HepG2 (cell line): Measurements from ENCODE around the gene RTBDN. TPM values are rescaled to one million over a fixed set of nuclear protein-coding genes. Genes with fewer than 3 reads are reported as not detected.

ENCODE experiments used
- CREB1 ChIP-seq, 2 experiments: fragments of 450-650 bp in 1 of 2; IDR thresholded peaks; 2 replicates each; pipeline ENCODE4 v1.6.1; 2016 to 2017; ENCODE audit warnings: control low read depth in 1 of 2, mild to moderate bottlenecking in 1 of 2, missing compliant biosample characterization in 1 of 2, missing genetic modification characterization in 1 of 2
- ETV5 ChIP-seq: IDR thresholded peaks from 2 replicates; pipeline ENCODE4 v1.6.1; 2018; ENCODE audit warnings: missing biosample characterization, missing genetic modification reagents, inconsistent platforms, borderline replicate concordance
- MEIS1 ChIP-seq: sonication (generic); formaldehyde crosslinking; IDR thresholded peaks from 2 replicates; pipeline ENCODE4 v1.9.0; 2021; ENCODE audit warnings: mild to moderate bottlenecking, missing genetic modification reagents, moderate library complexity, borderline replicate concordance
- RBAK ChIP-seq: sonication (generic); formaldehyde crosslinking; IDR thresholded peaks from 2 replicates; pipeline ENCODE4 v1.5.1; 2020; ENCODE audit warnings: mild to moderate bottlenecking, missing genetic modification reagents
- SAP130 ChIP-seq: IDR thresholded peaks from 2 replicates; pipeline ENCODE4 v1.6.1; 2016; ENCODE audit warnings: low read depth
- SIX1 ChIP-seq: sonication (generic); formaldehyde crosslinking; IDR thresholded peaks from 2 replicates; pipeline ENCODE4 v1.4.0; 2020; ENCODE audit warnings: missing genetic modification reagents, borderline replicate concordance
- ZBTB21 ChIP-seq: sonication (generic); formaldehyde crosslinking; IDR thresholded peaks from 2 replicates; pipeline ENCODE4 v1.4.0; 2020; ENCODE audit warnings: missing genetic modification reagents
- ZC3H13 ChIP-seq: sonication (generic); formaldehyde crosslinking; IDR thresholded peaks from 2 replicates; pipeline ENCODE4 v1.8.1; 2023; ENCODE audit warnings: mild to moderate bottlenecking, missing genetic modification reagents, moderate library complexity
- ZMYM3 ChIP-seq: sonication (generic); formaldehyde crosslinking; IDR thresholded peaks from 2 replicates; pipeline ENCODE4 v1.5.1; 2020; ENCODE audit warnings: mild to moderate bottlenecking, missing genetic modification reagents
- ZNF160 ChIP-seq: sonication (generic); formaldehyde crosslinking; IDR thresholded peaks from 2 replicates; pipeline ENCODE4 v1.8.0; 2022; ENCODE audit warnings: mild to moderate bottlenecking, inconsistent platforms, missing genetic modification reagents
- ZNF556 ChIP-seq: sonication (generic); formaldehyde crosslinking; IDR thresholded peaks from 2 replicates; pipeline ENCODE4 v1.4.0; 2020; ENCODE audit warnings: mild to moderate bottlenecking, missing genetic modification reagents, borderline replicate concordance
- ZNF652 ChIP-seq: IDR thresholded peaks from 2 replicates; pipeline ENCODE4 v1.6.1; 2016; ENCODE audit warnings: low read depth, borderline replicate concordance
- ZSCAN9 ChIP-seq: IDR thresholded peaks from 2 replicates; pipeline ENCODE4 v1.6.1; 2016; ENCODE audit warnings: borderline replicate concordance
- polyA plus RNA-seq, 8 experiments: library from polyadenylated mRNA; depleted of rRNA in 3 of 8; stranded (reverse) in 7 of 8; unstranded in 1 of 8; fragments of >200 nt; fragmentation: Illumina TruSeq in 4 of 8; extraction: Trizol in 4 of 8; gene quantifications; 2 replicates each; pipeline versions ENCODE4 v1.2.1 to v1.2.3, GENCODE V29; 2011 to 2016; ENCODE audit warnings: low read depth in 4 of 8, missing spikeins in 1 of 8, mixed read lengths in 1 of 8; ENCODE audit not compliant: insufficient read depth in 1 of 8
- total RNA-seq, 5 experiments: library from RNA; depleted of rRNA; stranded (reverse); fragments of >200 nt; fragmentation: Illumina TruSeq; extraction: Trizol; gene quantifications; 2 replicates each; pipeline ENCODE4 v1.2.3, GENCODE V29; 2016; ENCODE audit warnings: low read depth in 1 of 5
- TF ChIP-seq, protein P1 (sequence below): sonication (generic); formaldehyde crosslinking; IDR thresholded peaks from 2 replicates; pipeline ENCODE4 v1.4.0; 2020; ENCODE audit warnings: missing genetic modification reagents, borderline replicate concordance
- TF ChIP-seq, protein P2 (sequence below): sonication (generic); formaldehyde crosslinking; IDR thresholded peaks from 2 replicates; pipeline ENCODE4 v1.5.1; 2020; ENCODE audit warnings: missing genetic modification reagents, mild to moderate bottlenecking, borderline replicate concordance
- TF ChIP-seq, protein P3 (sequence below): sonication (generic); formaldehyde crosslinking; IDR thresholded peaks from 2 replicates; pipeline ENCODE4 v1.4.0; 2020; ENCODE audit warnings: missing genetic modification reagents
- TF ChIP-seq, protein P4 (sequence below): sonication (generic); formaldehyde crosslinking; IDR thresholded peaks from 2 replicates; pipeline ENCODE4 v1.4.0; 2020; ENCODE audit warnings: missing genetic modification reagents
- TF ChIP-seq, protein P5 (sequence below), 2 experiments: sonication (generic) in 1 of 2; formaldehyde crosslinking in 1 of 2; IDR thresholded peaks; 2 replicates each; pipeline versions ENCODE4 v1.4.0 to v1.6.1; 2016 to 2020; ENCODE audit warnings: borderline replicate concordance in 1 of 2, low read depth in 1 of 2, mild to moderate bottlenecking in 1 of 2, missing genetic modification reagents in 1 of 2

The RTBDN gene
- total and polyA plus RNA-seq, 2 of the 13 experiments (the other 11 are each of a cell fraction or from before 2014, with no cell fraction given) = 0.27 to 0.48 TPM

DNA sequence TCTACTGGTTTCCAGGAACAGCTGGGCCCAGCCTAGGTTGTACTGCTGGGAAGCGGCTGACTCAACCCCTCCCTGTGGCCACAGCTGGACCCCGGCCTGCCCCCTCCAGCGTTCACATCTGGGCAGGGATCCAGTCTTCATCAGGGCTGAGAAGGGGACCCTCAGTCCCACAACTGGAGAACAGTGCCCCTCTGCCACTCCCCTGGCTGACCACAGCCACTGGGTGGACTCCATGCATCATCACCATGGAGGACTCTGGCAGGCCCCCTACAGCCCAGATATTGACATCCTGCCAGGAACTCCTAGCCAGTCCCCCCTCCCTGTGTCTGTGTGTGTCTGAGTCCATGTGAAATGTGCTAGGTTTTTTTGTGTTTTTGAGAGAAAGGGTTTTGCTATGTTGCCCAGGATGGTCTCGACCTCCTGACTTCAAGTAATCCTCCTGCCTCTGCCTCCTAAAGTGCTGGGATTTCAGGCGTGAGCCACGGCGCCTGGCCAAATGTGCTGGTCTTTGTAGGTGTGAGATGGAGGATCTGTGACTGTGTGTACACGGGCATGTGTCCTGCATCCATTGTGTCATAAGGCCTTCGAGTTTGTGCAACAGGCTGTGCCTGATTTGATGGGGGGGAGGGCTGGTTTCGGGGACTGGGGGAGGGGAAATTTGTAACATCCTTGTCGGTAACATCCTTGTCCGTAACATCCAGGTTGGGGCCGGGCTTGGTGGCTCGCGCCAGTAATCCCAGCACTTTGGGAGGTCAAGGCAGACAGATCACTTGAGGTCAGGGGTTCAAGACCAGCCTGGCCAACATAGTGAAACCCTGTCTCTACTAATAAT lies 55.0 kb downstream of the RTBDN start (continued):
- TF ChIP-seq, protein P1, sequence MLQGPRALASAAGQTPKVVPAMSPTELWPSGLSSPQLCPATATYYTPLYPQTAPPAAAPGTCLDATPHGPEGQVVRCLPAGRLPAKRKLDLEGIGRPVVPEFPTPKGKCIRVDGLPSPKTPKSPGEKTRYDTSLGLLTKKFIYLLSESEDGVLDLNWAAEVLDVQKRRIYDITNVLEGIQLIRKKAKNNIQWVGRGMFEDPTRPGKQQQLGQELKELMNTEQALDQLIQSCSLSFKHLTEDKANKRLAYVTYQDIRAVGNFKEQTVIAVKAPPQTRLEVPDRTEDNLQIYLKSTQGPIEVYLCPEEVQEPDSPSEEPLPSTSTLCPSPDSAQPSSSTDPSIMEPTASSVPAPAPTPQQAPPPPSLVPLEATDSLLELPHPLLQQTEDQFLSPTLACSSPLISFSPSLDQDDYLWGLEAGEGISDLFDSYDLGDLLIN (CRISPR knock-in tag) = no peak
- TF ChIP-seq ZNF556 (CRISPR knock-in tag) (no peak), ZNF160 (CRISPR knock-in tag) (no peak), ZSCAN9 (CRISPR knock-in tag) (no peak), ZC3H13 (no peak), ZMYM3 (CRISPR knock-in tag) (no peak), CREB1 (IDR thresholded peaks at IDR 0.05) (no peak), CREB1 (CRISPR knock-in tag; IDR thresholded peaks at IDR 0.05) (no peak), RBAK (no peak), ZNF652 (CRISPR knock-in tag) (no peak), MEIS1 (CRISPR knock-in tag) (no peak), SIX1 (CRISPR knock-in tag) (no peak), ZBTB21 (CRISPR knock-in tag) (no peak), SAP130 (CRISPR knock-in tag) (peak; percentile 28; the same call in 1 of the 2 replicates), ETV5 (CRISPR knock-in tag) (no peak)
- TF ChIP-seq, protein P2, sequence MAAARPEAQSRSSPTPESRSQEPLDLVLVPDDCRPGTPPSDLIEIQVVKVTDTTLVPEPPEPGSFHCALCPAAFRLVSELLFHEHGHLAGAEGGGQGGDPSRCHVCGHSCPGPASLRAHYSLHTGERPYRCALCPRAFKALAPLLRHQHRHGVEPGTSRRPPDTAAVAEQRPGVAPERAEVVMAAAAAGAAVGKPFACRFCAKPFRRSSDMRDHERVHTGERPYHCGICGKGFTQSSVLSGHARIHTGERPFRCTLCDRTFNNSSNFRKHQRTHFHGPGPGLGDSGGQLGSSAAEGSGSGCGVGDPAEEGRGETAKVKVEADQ (CRISPR knock-in tag) = no peak
- TF ChIP-seq, protein P3, sequence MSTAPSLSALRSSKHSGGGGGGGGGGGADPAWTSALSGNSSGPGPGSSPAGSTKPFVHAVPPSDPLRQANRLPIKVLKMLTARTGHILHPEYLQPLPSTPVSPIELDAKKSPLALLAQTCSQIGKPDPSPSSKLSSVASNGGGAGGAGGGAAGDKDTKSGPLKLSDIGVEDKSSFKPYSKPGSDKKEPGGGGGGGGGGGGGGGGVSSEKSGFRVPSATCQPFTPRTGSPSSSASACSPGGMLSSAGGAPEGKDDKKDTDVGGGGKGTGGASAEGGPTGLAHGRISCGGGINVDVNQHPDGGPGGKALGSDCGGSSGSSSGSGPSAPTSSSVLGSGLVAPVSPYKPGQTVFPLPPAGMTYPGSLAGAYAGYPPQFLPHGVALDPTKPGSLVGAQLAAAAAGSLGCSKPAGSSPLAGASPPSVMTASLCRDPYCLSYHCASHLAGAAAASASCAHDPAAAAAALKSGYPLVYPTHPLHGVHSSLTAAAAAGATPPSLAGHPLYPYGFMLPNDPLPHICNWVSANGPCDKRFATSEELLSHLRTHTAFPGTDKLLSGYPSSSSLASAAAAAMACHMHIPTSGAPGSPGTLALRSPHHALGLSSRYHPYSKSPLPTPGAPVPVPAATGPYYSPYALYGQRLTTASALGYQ (CRISPR knock-in tag) = no peak
- TF ChIP-seq, protein P4, sequence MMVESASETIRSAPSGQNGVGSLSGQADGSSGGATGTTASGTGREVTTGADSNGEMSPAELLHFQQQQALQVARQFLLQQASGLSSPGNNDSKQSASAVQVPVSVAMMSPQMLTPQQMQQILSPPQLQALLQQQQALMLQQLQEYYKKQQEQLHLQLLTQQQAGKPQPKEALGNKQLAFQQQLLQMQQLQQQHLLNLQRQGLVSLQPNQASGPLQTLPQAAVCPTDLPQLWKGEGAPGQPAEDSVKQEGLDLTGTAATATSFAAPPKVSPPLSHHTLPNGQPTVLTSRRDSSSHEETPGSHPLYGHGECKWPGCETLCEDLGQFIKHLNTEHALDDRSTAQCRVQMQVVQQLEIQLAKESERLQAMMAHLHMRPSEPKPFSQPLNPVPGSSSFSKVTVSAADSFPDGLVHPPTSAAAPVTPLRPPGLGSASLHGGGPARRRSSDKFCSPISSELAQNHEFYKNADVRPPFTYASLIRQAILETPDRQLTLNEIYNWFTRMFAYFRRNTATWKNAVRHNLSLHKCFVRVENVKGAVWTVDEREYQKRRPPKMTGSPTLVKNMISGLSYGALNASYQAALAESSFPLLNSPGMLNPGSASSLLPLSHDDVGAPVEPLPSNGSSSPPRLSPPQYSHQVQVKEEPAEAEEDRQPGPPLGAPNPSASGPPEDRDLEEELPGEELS = no peak
- TF ChIP-seq, protein P5, sequence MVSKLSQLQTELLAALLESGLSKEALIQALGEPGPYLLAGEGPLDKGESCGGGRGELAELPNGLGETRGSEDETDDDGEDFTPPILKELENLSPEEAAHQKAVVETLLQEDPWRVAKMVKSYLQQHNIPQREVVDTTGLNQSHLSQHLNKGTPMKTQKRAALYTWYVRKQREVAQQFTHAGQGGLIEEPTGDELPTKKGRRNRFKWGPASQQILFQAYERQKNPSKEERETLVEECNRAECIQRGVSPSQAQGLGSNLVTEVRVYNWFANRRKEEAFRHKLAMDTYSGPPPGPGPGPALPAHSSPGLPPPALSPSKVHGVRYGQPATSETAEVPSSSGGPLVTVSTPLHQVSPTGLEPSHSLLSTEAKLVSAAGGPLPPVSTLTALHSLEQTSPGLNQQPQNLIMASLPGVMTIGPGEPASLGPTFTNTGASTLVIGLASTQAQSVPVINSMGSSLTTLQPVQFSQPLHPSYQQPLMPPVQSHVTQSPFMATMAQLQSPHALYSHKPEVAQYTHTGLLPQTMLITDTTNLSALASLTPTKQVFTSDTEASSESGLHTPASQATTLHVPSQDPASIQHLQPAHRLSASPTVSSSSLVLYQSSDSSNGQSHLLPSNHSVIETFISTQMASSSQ (IDR thresholded peaks at IDR 0.05; ENCODE audit: low read depth) = no peak
- TF ChIP-seq, protein P5 (CRISPR knock-in tag; IDR thresholded peaks at IDR 0.05; ENCODE audit: borderline replicate concordance) = no peak
